Adipocyte (in vitro differentiated cells): ENCODE measurements around the gene ZNF579.

Experiments used
- DNase-seq: peaks from one replicate; pipeline ENCODE4 v3.0.0-alpha.2; 2015; ENCODE audit warnings: low read depth
- H3K27me3 ChIP-seq: replicated peaks from 2 replicates; pipeline ENCODE4 v1.7.0; 2013; ENCODE audit warnings: mild to moderate bottlenecking, low read length, moderate library complexity; ENCODE audit not compliant: control insufficient read depth, insufficient read depth
- H3K36me3 ChIP-seq: 2 replicates; pipeline ENCODE4 v1.7.0; 2013; ENCODE audit warnings: low read length, mild to moderate bottlenecking, moderate library complexity; ENCODE audit not compliant: control insufficient read depth, insufficient read depth, severe bottlenecking
- H3K4me1 ChIP-seq: 2 replicates; pipeline ENCODE4 v1.7.0; 2013; ENCODE audit warnings: mild to moderate bottlenecking, low read length, moderate library complexity; ENCODE audit not compliant: control insufficient read depth, insufficient read depth
- H3K4me3 ChIP-seq: 2 replicates; pipeline ENCODE4 v1.7.0; 2013; ENCODE audit warnings: mild to moderate bottlenecking, low read length, moderate library complexity
- H3K9ac ChIP-seq: 2 replicates; pipeline ENCODE4 v1.7.0; 2013; ENCODE audit warnings: mild to moderate bottlenecking, low read length, moderate library complexity
- H3K9me3 ChIP-seq: 2 replicates; pipeline ENCODE4 v1.7.0; 2013; ENCODE audit warnings: mild to moderate bottlenecking, low read length, moderate library complexity; ENCODE audit not compliant: control insufficient read depth

The ZNF579 gene

DNA sequence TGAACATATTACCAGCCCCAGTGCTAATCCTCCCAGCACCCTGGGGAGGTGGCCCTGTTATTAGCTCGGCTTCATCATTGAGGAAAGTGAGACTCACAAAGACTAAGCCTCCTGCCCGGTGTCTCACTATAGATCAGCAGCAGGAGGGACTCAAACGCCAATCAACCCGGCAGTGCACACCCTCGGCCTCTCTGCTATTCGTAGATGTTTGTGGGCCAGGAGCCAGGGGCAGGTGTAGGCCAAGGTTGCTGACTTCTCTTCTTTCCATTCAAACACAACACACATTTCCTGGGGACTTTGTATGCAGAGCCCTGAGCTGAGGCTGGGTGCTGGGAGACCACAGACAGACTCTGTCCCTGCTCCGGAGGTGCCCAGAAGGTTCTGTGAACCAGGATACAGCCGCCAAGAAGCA is 25.9 kb downstream of the ZNF579 start:
- Histone ChIP-seq H3K4me1 (peaks cover 15% of the 10 kb centered on the region), H3K9me3 (no peaks in the 10 kb centered on the region), H3K9ac (no peak overlapping the region), H3K36me3 (no peaks in the 10 kb centered on the region), H3K27me3 (peaks cover 5% of the 10 kb centered on the region), H3K4me3 (no peak overlapping the region)
- DNase-seq: no peak

DNA sequence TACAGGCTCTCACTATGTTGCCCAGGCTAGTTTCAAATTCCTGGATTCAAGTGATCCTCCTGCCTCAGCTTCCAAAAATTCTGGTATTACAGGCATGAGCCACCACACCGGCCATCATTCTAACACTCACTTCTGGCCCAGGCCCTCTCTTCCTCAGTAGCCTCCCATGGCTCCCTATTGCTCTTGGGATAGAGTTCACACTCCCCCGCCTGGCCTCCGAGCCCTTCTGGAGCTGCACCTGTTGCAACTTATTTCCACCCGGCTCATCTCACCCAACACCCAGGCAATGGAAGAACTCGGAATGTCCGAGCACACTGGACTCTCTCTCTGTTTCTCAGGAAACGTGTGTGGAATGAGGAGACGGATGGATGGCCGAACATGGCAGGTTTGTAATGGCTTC is 26.3 kb downstream of the ZNF579 start:
- Histone ChIP-seq H3K27me3 (peaks cover 5% of the 10 kb centered on the region), H3K4me3 (no peak overlapping the region), H3K9me3 (no peaks in the 10 kb centered on the region), H3K36me3 (no peaks in the 10 kb centered on the region), H3K4me1 (peaks cover 20% of the 10 kb centered on the region), H3K9ac (no peak overlapping the region)
- no peak for DNase-seq

DNA sequence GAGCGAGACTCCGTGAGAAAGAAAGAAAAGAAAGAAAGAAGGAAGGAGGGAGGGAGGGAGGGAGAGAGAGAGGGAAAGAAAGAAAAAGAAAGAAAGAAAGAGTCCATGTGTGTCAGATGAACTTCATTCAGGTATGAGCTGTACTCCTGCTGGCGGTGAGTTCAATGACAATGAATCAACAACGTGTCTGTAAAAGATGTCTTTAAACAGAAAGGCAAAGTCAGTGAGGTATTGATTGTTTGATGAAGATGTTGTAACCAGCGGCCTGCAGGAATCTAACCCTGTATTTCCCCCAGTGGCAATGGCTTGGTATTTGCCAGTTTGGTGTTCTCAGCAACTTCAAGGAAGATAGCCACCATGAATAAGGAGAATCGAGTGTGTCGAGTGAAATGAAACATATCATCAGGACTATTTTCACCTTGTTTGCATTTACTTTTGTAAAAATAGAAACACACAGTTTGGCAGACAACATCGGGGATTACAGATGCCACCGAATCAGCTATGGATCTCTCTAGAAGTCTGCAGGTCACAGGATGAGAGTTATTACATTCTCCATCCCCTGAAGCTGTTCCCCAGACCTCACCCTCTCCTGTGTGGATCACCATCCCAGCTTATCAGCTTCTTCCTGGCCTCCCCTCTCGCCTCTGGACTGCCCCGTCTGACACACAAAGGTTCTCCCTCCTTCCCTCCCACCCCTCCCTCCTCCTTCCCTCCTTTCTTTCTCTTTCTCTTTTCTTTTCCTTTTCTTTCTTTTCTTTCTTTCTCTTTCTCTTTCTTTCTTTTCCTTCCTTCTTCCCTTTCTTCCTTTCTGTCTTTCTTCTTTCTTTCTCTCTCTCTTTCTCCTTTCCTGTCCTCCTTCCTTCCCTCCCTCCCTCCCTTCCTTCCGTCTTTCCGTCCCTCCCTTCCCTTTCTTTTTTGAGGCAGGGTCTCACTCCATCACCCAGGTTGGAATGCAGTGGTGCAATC is 27.1 kb downstream of the ZNF579 start:
- Histone ChIP-seq H3K4me3 (no peak overlapping the region), H3K36me3 (no peaks in the 10 kb centered on the region), H3K27me3 (peaks cover 5% of the 10 kb centered on the region), H3K4me1 (peaks cover 21% of the 10 kb centered on the region), H3K9ac (no peak overlapping the region), H3K9me3 (no peaks in the 10 kb centered on the region)
- peak; percentile 38 for DNase-seq

DNA sequence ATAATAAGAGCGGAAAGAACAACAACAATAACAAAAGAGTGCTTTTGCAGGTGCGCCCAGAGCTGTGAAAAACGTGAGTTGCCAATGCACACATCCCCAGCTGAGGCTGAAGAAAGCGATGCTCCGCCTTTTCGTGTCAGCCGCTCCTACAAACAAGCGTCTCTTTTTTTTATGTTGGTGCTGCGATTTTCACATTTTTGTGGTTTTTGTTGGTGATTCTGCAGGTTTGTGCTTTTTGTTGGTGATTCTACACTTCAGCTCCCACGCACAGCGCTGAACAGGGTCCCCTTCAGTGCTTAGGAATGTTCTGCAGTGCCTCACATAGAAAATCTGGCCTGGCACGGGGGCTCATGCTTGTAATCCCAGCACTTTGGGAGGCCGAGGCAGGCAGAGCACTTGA is 28.0 kb downstream of the ZNF579 start:
- Histone ChIP-seq H3K36me3 (no peaks in the 10 kb centered on the region), H3K9me3 (no peaks in the 10 kb centered on the region), H3K4me3 (no peak overlapping the region), H3K9ac (no peak overlapping the region), H3K27me3 (peaks cover 2% of the 10 kb centered on the region), H3K4me1 (peaks cover 28% of the 10 kb centered on the region)
- DNase-seq: peak; percentile 89

DNA sequence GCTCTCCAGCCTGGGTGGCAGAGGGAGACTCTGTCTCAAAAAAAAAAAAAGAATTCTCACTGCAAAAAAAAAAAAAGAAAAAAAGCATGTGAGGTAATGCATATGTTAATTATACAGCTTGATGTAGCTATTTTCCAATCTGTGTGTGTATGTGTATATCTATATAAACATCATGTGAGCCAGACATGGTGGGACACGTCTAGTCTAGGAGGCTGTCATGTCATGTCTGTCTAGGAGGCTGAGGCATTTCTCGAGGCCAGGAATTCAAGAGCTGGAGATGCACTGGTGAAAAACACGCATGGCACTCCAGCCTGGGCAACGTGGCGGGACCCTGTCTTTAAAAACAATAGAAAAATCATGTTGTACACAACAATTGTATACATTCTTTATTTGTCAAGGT is 28.4 kb downstream of the ZNF579 start:
- Histone ChIP-seq H3K9me3 (no peaks in the 10 kb centered on the region), H3K9ac (no peak overlapping the region), H3K4me3 (no peak overlapping the region), H3K27me3 (no peaks in the 10 kb centered on the region), H3K36me3 (no peaks in the 10 kb centered on the region), H3K4me1 (peaks cover 31% of the 10 kb centered on the region)
- DNase-seq: peak; percentile 27

DNA sequence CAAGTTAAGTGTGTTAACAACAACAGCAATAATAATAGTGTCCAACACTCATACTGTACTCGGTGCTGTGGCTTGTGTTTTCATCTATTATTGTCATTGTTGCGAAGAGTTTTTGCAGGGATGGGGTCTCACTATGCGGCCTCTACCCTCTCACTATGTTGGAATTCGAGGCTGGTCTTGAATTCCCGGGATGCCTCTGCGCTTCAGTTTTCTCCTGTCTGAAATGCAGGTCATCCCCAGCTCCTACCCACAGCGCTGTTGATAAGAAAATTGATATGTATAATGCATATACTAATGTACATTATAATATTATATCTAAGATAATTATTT is 30.4 kb downstream of the ZNF579 start:
- H3K4me3 ChIP-seq: no peak overlapping the region
- peaks cover 4% of the 10 kb centered on the region for H3K27me3 ChIP-seq
- no peaks in the 10 kb centered on the region for H3K36me3 ChIP-seq
- DNase-seq: peak; percentile 19
- peaks cover 41% of the 10 kb centered on the region for H3K4me1 ChIP-seq
- H3K9ac ChIP-seq: no peak overlapping the region
- H3K9me3 ChIP-seq: no peaks in the 10 kb centered on the region

DNA sequence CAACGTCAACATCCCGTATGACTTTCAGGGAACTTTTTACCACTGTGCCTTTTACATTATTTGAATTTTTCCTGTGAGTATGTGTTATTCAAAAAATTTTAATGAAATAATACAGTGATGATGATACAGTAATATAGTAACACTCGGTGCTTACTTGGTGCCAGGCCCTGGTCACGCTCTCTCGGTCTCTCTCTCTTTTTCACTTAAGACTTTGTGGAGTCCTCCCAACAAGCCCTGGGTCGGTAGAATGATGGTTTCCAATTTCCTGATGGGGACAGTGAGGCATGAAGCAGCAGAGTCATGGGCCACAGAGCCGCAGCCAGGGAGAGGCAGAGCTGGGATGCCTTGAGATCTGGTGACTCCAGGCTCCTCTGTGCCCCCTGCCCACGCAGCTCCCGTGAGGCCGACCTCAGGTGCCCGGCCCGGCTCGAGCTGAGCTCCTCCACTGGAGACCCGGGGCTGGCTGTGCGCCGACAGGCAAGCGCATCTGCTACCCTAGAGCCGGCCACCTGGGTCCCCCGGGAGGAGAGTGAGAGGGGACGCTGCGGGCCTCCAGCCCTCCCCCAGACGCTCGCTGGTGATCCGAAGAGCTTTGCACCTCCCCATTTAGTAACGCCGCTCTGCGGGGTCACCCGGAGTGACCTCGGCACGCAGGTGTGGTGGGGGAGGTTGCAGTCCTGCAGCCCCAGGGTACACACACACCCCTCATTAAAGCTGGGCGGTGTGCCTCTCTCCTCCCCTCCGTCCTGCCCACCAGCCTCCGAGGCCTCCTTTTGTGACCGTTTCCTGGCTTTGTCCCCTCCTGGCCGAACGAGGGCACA is 30.9 kb downstream of the ZNF579 start:
- Histone ChIP-seq H3K9me3 (no peaks in the 10 kb centered on the region), H3K27me3 (peaks cover 7% of the 10 kb centered on the region), H3K4me1 (peaks cover 41% of the 10 kb centered on the region), H3K9ac (peak overlapping the region; percentile 52), H3K36me3 (no peaks in the 10 kb centered on the region), H3K4me3 (peak overlapping the region; percentile 29)
- peak; percentile 84 for DNase-seq

DNA sequence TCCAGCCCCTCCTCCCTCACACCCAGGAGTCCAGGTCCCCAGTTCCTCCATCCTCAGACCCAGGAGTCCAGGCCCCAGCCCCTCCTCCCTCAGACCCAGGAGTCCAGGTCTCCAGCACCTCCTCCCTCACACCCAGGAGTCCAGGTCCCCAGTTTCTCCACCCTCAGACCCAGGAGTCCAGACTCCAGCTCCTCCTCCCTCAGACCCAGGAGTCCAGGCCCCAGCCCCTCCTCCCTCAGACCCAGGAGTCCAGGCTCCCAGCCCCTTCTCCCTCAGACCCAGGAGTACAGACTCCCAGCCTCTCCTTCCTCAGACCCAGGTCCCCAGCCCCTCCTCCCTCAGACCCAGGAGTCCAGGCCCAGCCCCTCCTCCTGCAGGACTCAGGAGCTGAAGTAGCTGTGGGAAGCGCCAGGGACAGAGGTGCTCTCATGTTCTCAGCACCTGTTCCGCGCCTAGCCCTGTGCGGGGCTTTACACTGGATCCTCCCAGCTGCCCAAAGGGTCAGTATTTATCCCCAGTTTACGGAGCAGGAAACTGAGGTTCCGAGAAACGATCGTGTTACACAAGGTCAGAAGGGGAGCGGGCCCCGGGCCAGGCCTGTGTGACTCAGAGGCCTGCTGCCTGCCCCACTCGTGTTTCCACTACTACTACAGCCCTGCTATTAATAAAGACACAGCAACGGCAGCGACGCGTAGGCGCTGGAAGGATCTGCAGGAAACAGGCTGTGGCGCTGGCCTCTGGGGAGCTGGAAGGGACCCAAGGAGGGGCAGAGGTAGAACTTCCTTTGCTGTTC is 33.6 kb downstream of the ZNF579 start:
- Histone ChIP-seq H3K36me3 (no peaks in the 10 kb centered on the region), H3K9ac (peak overlapping the region; percentile 83), H3K4me3 (peak overlapping the region; percentile 52), H3K4me1 (peaks cover 30% of the 10 kb centered on the region), H3K27me3 (peaks cover 10% of the 10 kb centered on the region), H3K9me3 (no peaks in the 10 kb centered on the region)
- peak; percentile 54 for DNase-seq

DNA sequence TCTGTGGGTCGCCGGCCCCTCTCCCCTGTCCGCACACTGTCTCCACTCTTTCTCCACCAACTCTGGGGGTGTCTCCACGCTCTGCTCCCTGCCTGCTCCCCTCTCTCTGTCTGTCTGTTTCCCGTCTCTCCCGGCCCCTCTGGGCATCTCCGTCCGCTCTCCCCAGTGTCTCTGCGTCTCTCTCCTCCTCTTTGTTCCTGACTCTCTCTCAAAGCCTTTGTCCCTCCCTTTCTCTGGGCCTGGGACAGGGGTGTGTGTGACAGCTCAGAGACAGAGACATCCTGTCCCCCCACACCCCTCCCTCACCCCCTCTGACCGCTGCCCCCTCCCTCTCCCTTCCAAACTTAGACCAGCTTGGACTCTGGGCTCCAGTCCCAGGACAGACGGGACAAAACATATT is 34.6 kb downstream of the ZNF579 start:
- Histone ChIP-seq H3K27me3 (peaks cover 10% of the 10 kb centered on the region), H3K9me3 (peaks cover 3% of the 10 kb centered on the region), H3K36me3 (no peaks in the 10 kb centered on the region), H3K9ac (no peak overlapping the region), H3K4me1 (peaks cover 30% of the 10 kb centered on the region), H3K4me3 (no peak overlapping the region)
- DNase-seq: no peak

DNA sequence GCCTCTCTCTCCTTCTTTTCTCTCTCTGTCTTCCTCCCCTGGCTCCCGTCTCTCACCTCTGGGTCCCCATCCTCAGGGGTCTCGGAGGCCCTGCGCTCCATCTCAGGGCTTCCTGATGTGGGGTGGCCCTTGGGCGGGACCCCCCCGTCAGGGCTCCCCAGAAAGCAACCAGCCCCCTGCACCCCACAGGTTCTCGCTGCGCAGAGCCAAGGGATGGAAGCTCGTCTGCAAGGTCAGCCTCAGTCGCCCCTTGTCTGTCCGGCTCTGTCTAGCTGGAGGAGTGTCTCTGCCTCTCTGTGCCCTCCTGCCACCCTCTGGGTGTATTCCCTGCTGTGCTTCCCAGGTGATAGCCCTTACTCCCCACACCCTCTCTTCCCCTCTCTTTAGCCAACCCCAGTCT is 35.2 kb downstream of the ZNF579 start, which contains the start of gene SBK3:
TSS of gene SBK3 (minus strand) at position 101 of the 400 bp plus-strand sequence. CDS start at position 101, 0 bp downstream.
- peaks cover 30% of the 10 kb centered on the region for H3K4me1 ChIP-seq
- no peak for DNase-seq
- H3K9me3 ChIP-seq: peaks cover 3% of the 10 kb centered on the region

More for the DNA sequence above, 35.2 kb downstream of the ZNF579 start, which contains the start of gene SBK3:
- H3K36me3 ChIP-seq: no peaks in the 10 kb centered on the region
- H3K27me3 ChIP-seq: peaks cover 10% of the 10 kb centered on the region
- H3K9ac ChIP-seq: no peak within 1 kb of the TSS
- H3K4me3 ChIP-seq: no peak within 1 kb of the TSS
